Measurements from ENCODE around the gene PYROXD2.

The PYROXD2 gene

GRCh38 chr10:98427011-98427515 is 12.1 kb upstream of the PYROXD2 start:
- Mint-ChIP-seq H3K27me3 (no peaks in the 10 kb centered on the region), H3K27ac (no peak overlapping the region), H3K36me3 (peaks cover 21% of the 10 kb centered on the region)

GRCh38 chr10:98425511-98426352 is 10.8 kb upstream of the PYROXD2 start:
- Mint-ChIP-seq H3K9me3 (no peaks in the 10 kb centered on the region), H3K4me3 (no peak overlapping the region), H3K36me3 (peaks cover 17% of the 10 kb centered on the region), H3K27ac (no peak overlapping the region), H3K4me1 (no peaks in the 10 kb centered on the region), H3K27me3 (no peaks in the 10 kb centered on the region)
- DNase-seq (ENCODE audit: low spot score in 2 of 2) (peak; percentile 28 to 39), ATAC-seq (ENCODE audit: low read depth) (peak; percentile 64)

More at GRCh38 chr10:98427011-98427515, 12.1 kb upstream of the PYROXD2 start:
- no peak for ATAC-seq (ENCODE audit: low read depth)
- no peak for DNase-seq (ENCODE audit: low spot score in 2 of 2)
- H3K9me3 Mint-ChIP-seq, result no peaks in the 10 kb centered on the region
- no peaks in the 10 kb centered on the region for H3K4me1 Mint-ChIP-seq
- no peak overlapping the region for H3K4me3 Mint-ChIP-seq

GRCh38 chr10:98424295-98425254 is 9.6 kb upstream of the PYROXD2 start:
- Mint-ChIP-seq H3K36me3 (peaks cover 14% of the 10 kb centered on the region), H3K4me1 (no peaks in the 10 kb centered on the region), H3K27me3 (no peaks in the 10 kb centered on the region), H3K27ac (no peak overlapping the region), H3K9me3 (no peaks in the 10 kb centered on the region), H3K4me3 (no peak overlapping the region)
- DNase-seq (ENCODE audit: low spot score in 2 of 2) (no peak), ATAC-seq (ENCODE audit: low read depth) (no peak)

- Mint-ChIP-seq H3K27ac (no peak overlapping the region), H3K36me3 (peaks cover 20% of the 10 kb centered on the region), H3K4me1 (no peaks in the 10 kb centered on the region), H3K9me3 (no peaks in the 10 kb centered on the region), H3K4me3 (no peak overlapping the region), H3K27me3 (no peaks in the 10 kb centered on the region)
- no peak for ATAC-seq (ENCODE audit: low read depth)
- DNase-seq (ENCODE audit: low spot score in 2 of 2), result no peak
Measured at GRCh38 chr10:98423691-98424120, 8.7 kb upstream of the PYROXD2 start.

- Mint-ChIP-seq H3K27ac (no peak overlapping the region), H3K4me3 (no peak overlapping the region), H3K9me3 (no peaks in the 10 kb centered on the region), H3K4me1 (no peaks in the 10 kb centered on the region), H3K36me3 (peaks cover 19% of the 10 kb centered on the region), H3K27me3 (no peaks in the 10 kb centered on the region)
- DNase-seq (ENCODE audit: low spot score in 2 of 2), result no peak
- ATAC-seq (ENCODE audit: low read depth), result no peak
Measured at GRCh38 chr10:98422182-98422581, 7.2 kb upstream of the PYROXD2 start.

GRCh38 chr10:98420786-98421185 is 5.8 kb upstream of the PYROXD2 start:
- Mint-ChIP-seq H3K27ac (no peak overlapping the region), H3K36me3 (peaks cover 22% of the 10 kb centered on the region), H3K4me1 (no peaks in the 10 kb centered on the region), H3K27me3 (no peaks in the 10 kb centered on the region), H3K4me3 (no peak overlapping the region), H3K9me3 (no peaks in the 10 kb centered on the region)
- ATAC-seq (ENCODE audit: low read depth) (no peak), DNase-seq (ENCODE audit: low spot score in 2 of 2) (no peak)

- Mint-ChIP-seq H3K4me1 (peaks cover 3% of the 10 kb centered on the region), H3K9me3 (no peaks in the 10 kb centered on the region), H3K27ac (peak overlapping the region; percentile 15), H3K36me3 (peaks cover 22% of the 10 kb centered on the region), H3K4me3 (no peak overlapping the region), H3K27me3 (no peaks in the 10 kb centered on the region)
- DNase-seq (ENCODE audit: low spot score in 2 of 2) (no peak), ATAC-seq (ENCODE audit: low read depth) (no peak)
Measured at GRCh38 chr10:98419469-98420261, 4.7 kb upstream of the PYROXD2 start.

- H3K27me3 Mint-ChIP-seq, result no peaks in the 10 kb centered on the region
- no peak for DNase-seq (ENCODE audit: low spot score in 2 of 2)
- H3K36me3 Mint-ChIP-seq, result peaks cover 22% of the 10 kb centered on the region
- H3K4me3 Mint-ChIP-seq, result no peak overlapping the region
- H3K9me3 Mint-ChIP-seq, result no peaks in the 10 kb centered on the region
- ATAC-seq (ENCODE audit: low read depth), result no peak
- H3K4me1 Mint-ChIP-seq, result peaks cover 3% of the 10 kb centered on the region
- H3K27ac Mint-ChIP-seq, result no peak overlapping the region
Measured at GRCh38 chr10:98418665-98419468, 3.9 kb upstream of the PYROXD2 start.

- Mint-ChIP-seq H3K36me3 (peaks cover 22% of the 10 kb centered on the region), H3K27ac (no peak overlapping the region), H3K9me3 (no peaks in the 10 kb centered on the region), H3K27me3 (no peaks in the 10 kb centered on the region), H3K4me3 (no peak overlapping the region), H3K4me1 (peaks cover 3% of the 10 kb centered on the region)
- ATAC-seq (ENCODE audit: low read depth) (no peak), DNase-seq (ENCODE audit: low spot score in 2 of 2) (no peak)
Measured at GRCh38 chr10:98417973-98418664, 3.1 kb upstream of the PYROXD2 start.

GRCh38 chr10:98417481-98417959 is 2.5 kb upstream of the PYROXD2 start:
- ATAC-seq (ENCODE audit: low read depth) (no peak), DNase-seq (ENCODE audit: low spot score in 2 of 2) (no peak)
- peaks cover 18% of the 10 kb centered on the region for H3K36me3 Mint-ChIP-seq
- H3K9me3 Mint-ChIP-seq, result no peaks in the 10 kb centered on the region
- no peak overlapping the region for H3K27ac Mint-ChIP-seq
- no peaks in the 10 kb centered on the region for H3K27me3 Mint-ChIP-seq
- H3K4me1 Mint-ChIP-seq, result peaks cover 3% of the 10 kb centered on the region
- H3K4me3 Mint-ChIP-seq, result no peak overlapping the region

- peaks cover 3% of the 10 kb centered on the region for H3K4me1 Mint-ChIP-seq
- no peak overlapping the region for H3K4me3 Mint-ChIP-seq
- H3K9me3 Mint-ChIP-seq, result no peaks in the 10 kb centered on the region
- peaks cover 17% of the 10 kb centered on the region for H3K36me3 Mint-ChIP-seq
- no peak for ATAC-seq (ENCODE audit: low read depth)
- no peak for DNase-seq (ENCODE audit: low spot score in 2 of 2)
- H3K27me3 Mint-ChIP-seq, result no peaks in the 10 kb centered on the region
- peak overlapping the region; percentile 45 for H3K27ac Mint-ChIP-seq
Measured at GRCh38 chr10:98416606-98417388, 1.8 kb upstream of the PYROXD2 start.

- Mint-ChIP-seq H3K27me3 (no peaks in the 10 kb centered on the region), H3K9me3 (no peaks in the 10 kb centered on the region), H3K4me3 (no peak overlapping the region), H3K4me1 (peaks cover 3% of the 10 kb centered on the region), H3K36me3 (peaks cover 15% of the 10 kb centered on the region), H3K27ac (no peak overlapping the region)
- DNase-seq (ENCODE audit: low spot score in 2 of 2) (no peak), ATAC-seq (ENCODE audit: low read depth) (no peak)
Measured at GRCh38 chr10:98415731-98416119, 743 bp upstream of the PYROXD2 start.

Data from memory B cell (primary cell).